ENCODE measurements around the gene WDR86.

The WDR86 gene

GRCh38 chr7:151409667-151410404 is at the start of gene WDR86:
Gene WDR86, minus strand, starts transcription at chr7:151410038. Its CDS starts 449 bp downstream, at chr7:151409589.
- Histone ChIP-seq H3K4me1 (ENCODE audit: control insufficient read depth in 1 of 2, insufficient read depth in 2 of 2, low read length in 2 of 2) (peaks cover 0 to 19% of the 10 kb centered on the region in 2 donors), H3K36me3 (ENCODE audit: control insufficient read depth in 1 of 2, insufficient read depth in 2 of 2, low read length in 2 of 2) (no peaks in the 10 kb centered on the region), H3K9me3 (ENCODE audit: control insufficient read depth in 1 of 2, low read length in 2 of 2) (no peaks in the 10 kb centered on the region), H3K4me3 (ENCODE audit: low read depth in 1 of 2, low read length in 2 of 2) (peak within 1 kb of the TSS; percentile 21 to 68), H3K27ac (ENCODE audit: low read length) (no peak within 1 kb of the TSS), H3K27me3 (ENCODE audit: low read depth, low read length) (peaks cover 14% of the 10 kb centered on the region)

- H3K36me3 ChIP-seq (ENCODE audit: control insufficient read depth in 1 of 2, insufficient read depth in 2 of 2, low read length in 2 of 2): no peaks in the 10 kb centered on the region
- H3K27ac ChIP-seq (ENCODE audit: low read length): no peak overlapping the region
- H3K4me3 ChIP-seq (ENCODE audit: low read depth in 1 of 2, low read length in 2 of 2): no peak overlapping the region
- peaks cover 3% of the 10 kb centered on the region in 2 donors for H3K9me3 ChIP-seq (ENCODE audit: control insufficient read depth in 1 of 2, low read length in 2 of 2)
- H3K4me1 ChIP-seq (ENCODE audit: control insufficient read depth in 1 of 2, insufficient read depth in 2 of 2, low read length in 2 of 2): peaks cover 0 to 8% of the 10 kb centered on the region in 2 donors
- H3K27me3 ChIP-seq (ENCODE audit: low read depth, low read length): no peaks in the 10 kb centered on the region
These were observed 47.7 kb upstream of the WDR86 start for GRCh38 chr7:151457534-151457933.

- H3K4me3 ChIP-seq (ENCODE audit: low read depth in 1 of 2, low read length in 2 of 2): no peak overlapping the region
- no peak overlapping the region for H3K27ac ChIP-seq (ENCODE audit: low read length)
- no peaks in the 10 kb centered on the region for H3K9me3 ChIP-seq (ENCODE audit: control insufficient read depth in 1 of 2, low read length in 2 of 2)
- H3K36me3 ChIP-seq (ENCODE audit: control insufficient read depth in 1 of 2, insufficient read depth in 2 of 2, low read length in 2 of 2): no peaks in the 10 kb centered on the region
- H3K27me3 ChIP-seq (ENCODE audit: low read depth, low read length): no peaks in the 10 kb centered on the region
- peaks cover 0 to 8% of the 10 kb centered on the region in 2 donors for H3K4me1 ChIP-seq (ENCODE audit: control insufficient read depth in 1 of 2, insufficient read depth in 2 of 2, low read length in 2 of 2)
These were observed 46.9 kb upstream of the WDR86 start for GRCh38 chr7:151456782-151457181.

GRCh38 chr7:151456276-151456675 is 46.4 kb upstream of the WDR86 start:
- H3K4me1 ChIP-seq (ENCODE audit: control insufficient read depth in 1 of 2, insufficient read depth in 2 of 2, low read length in 2 of 2): peaks cover 0 to 8% of the 10 kb centered on the region in 2 donors
- no peak overlapping the region for H3K27ac ChIP-seq (ENCODE audit: low read length)

GRCh38 chr7:151455690-151456089 is 45.9 kb upstream of the WDR86 start:
- Histone ChIP-seq H3K4me3 (ENCODE audit: low read depth in 1 of 2, low read length in 2 of 2) (no peak overlapping the region), H3K27me3 (ENCODE audit: low read depth, low read length) (no peaks in the 10 kb centered on the region), H3K27ac (ENCODE audit: low read length) (no peak overlapping the region), H3K36me3 (ENCODE audit: control insufficient read depth in 1 of 2, insufficient read depth in 2 of 2, low read length in 2 of 2) (no peaks in the 10 kb centered on the region), H3K4me1 (ENCODE audit: control insufficient read depth in 1 of 2, insufficient read depth in 2 of 2, low read length in 2 of 2) (peaks cover 0 to 8% of the 10 kb centered on the region in 2 donors), H3K9me3 (ENCODE audit: control insufficient read depth in 1 of 2, low read length in 2 of 2) (no peaks in the 10 kb centered on the region)

More at GRCh38 chr7:151456276-151456675, 46.4 kb upstream of the WDR86 start:
- H3K36me3 ChIP-seq (ENCODE audit: control insufficient read depth in 1 of 2, insufficient read depth in 2 of 2, low read length in 2 of 2): no peaks in the 10 kb centered on the region
- no peaks in the 10 kb centered on the region for H3K9me3 ChIP-seq (ENCODE audit: control insufficient read depth in 1 of 2, low read length in 2 of 2)
- H3K4me3 ChIP-seq (ENCODE audit: low read depth in 1 of 2, low read length in 2 of 2): no peak overlapping the region
- no peaks in the 10 kb centered on the region for H3K27me3 ChIP-seq (ENCODE audit: low read depth, low read length)

GRCh38 chr7:151454932-151455530 is 45.2 kb upstream of the WDR86 start:
- Histone ChIP-seq H3K36me3 (ENCODE audit: control insufficient read depth in 1 of 2, insufficient read depth in 2 of 2, low read length in 2 of 2) (no peaks in the 10 kb centered on the region), H3K9me3 (ENCODE audit: control insufficient read depth in 1 of 2, low read length in 2 of 2) (no peaks in the 10 kb centered on the region), H3K4me1 (ENCODE audit: control insufficient read depth in 1 of 2, insufficient read depth in 2 of 2, low read length in 2 of 2) (peaks cover 0 to 8% of the 10 kb centered on the region in 2 donors), H3K27ac (ENCODE audit: low read length) (no peak overlapping the region), H3K27me3 (ENCODE audit: low read depth, low read length) (no peaks in the 10 kb centered on the region), H3K4me3 (ENCODE audit: low read depth in 1 of 2, low read length in 2 of 2) (no peak overlapping the region)

GRCh38 chr7:151454305-151454704 is 44.5 kb upstream of the WDR86 start:
- H3K27me3 ChIP-seq (ENCODE audit: low read depth, low read length): no peaks in the 10 kb centered on the region
- H3K36me3 ChIP-seq (ENCODE audit: control insufficient read depth in 1 of 2, insufficient read depth in 2 of 2, low read length in 2 of 2): no peaks in the 10 kb centered on the region
- H3K4me1 ChIP-seq (ENCODE audit: control insufficient read depth in 1 of 2, insufficient read depth in 2 of 2, low read length in 2 of 2): peaks cover 0 to 4% of the 10 kb centered on the region in 2 donors
- no peaks in the 10 kb centered on the region for H3K9me3 ChIP-seq (ENCODE audit: control insufficient read depth in 1 of 2, low read length in 2 of 2)
- H3K4me3 ChIP-seq (ENCODE audit: low read depth in 1 of 2, low read length in 2 of 2): no peak overlapping the region
- H3K27ac ChIP-seq (ENCODE audit: low read length): no peak overlapping the region

GRCh38 chr7:151453326-151453791 is 43.5 kb upstream of the WDR86 start:
- Histone ChIP-seq H3K4me3 (ENCODE audit: low read depth in 1 of 2, low read length in 2 of 2) (no peak overlapping the region), H3K4me1 (ENCODE audit: control insufficient read depth in 1 of 2, insufficient read depth in 2 of 2, low read length in 2 of 2) (peaks cover 0 to 1% of the 10 kb centered on the region in 2 donors), H3K9me3 (ENCODE audit: control insufficient read depth in 1 of 2, low read length in 2 of 2) (no peaks in the 10 kb centered on the region), H3K27ac (ENCODE audit: low read length) (no peak overlapping the region), H3K36me3 (ENCODE audit: control insufficient read depth in 1 of 2, insufficient read depth in 2 of 2, low read length in 2 of 2) (no peaks in the 10 kb centered on the region), H3K27me3 (ENCODE audit: low read depth, low read length) (no peaks in the 10 kb centered on the region)

- Histone ChIP-seq H3K27ac (ENCODE audit: low read length) (no peak overlapping the region), H3K9me3 (ENCODE audit: control insufficient read depth in 1 of 2, low read length in 2 of 2) (no peaks in the 10 kb centered on the region), H3K4me3 (ENCODE audit: low read depth in 1 of 2, low read length in 2 of 2) (no peak overlapping the region), H3K36me3 (ENCODE audit: control insufficient read depth in 1 of 2, insufficient read depth in 2 of 2, low read length in 2 of 2) (no peaks in the 10 kb centered on the region), H3K27me3 (ENCODE audit: low read depth, low read length) (no peaks in the 10 kb centered on the region), H3K4me1 (ENCODE audit: control insufficient read depth in 1 of 2, insufficient read depth in 2 of 2, low read length in 2 of 2) (peaks cover 0 to 4% of the 10 kb centered on the region in 2 donors)
These were observed 43.0 kb upstream of the WDR86 start for GRCh38 chr7:151452680-151453325.

GRCh38 chr7:151451626-151452571 is 42.1 kb upstream of the WDR86 start:
- no peak overlapping the region for H3K4me3 ChIP-seq (ENCODE audit: low read depth in 1 of 2, low read length in 2 of 2)
- H3K27ac ChIP-seq (ENCODE audit: low read length): no peak overlapping the region
- no peaks in the 10 kb centered on the region for H3K27me3 ChIP-seq (ENCODE audit: low read depth, low read length)
- H3K4me1 ChIP-seq (ENCODE audit: control insufficient read depth in 1 of 2, insufficient read depth in 2 of 2, low read length in 2 of 2): peaks cover 0 to 4% of the 10 kb centered on the region in 2 donors
- no peaks in the 10 kb centered on the region for H3K9me3 ChIP-seq (ENCODE audit: control insufficient read depth in 1 of 2, low read length in 2 of 2)
- H3K36me3 ChIP-seq (ENCODE audit: control insufficient read depth in 1 of 2, insufficient read depth in 2 of 2, low read length in 2 of 2): no peaks in the 10 kb centered on the region

All from muscle layer of duodenum (tissue), 2 donors.